HG03097 (cell line): ENCODE measurements around the gene GGTLC1.

Source experiments
- ATAC-seq: cut with Tn5 transposase; IDR thresholded peaks from one replicate; pipeline ENCODE4 v1.9.1; 2021; ENCODE audit not compliant: unreplicated experiment, low FRiP score

Gene GGTLC1

GRCh38 chr20:23966927-23967615, 21.5 kb downstream of the GGTLC1 start:
- no peak for ATAC-seq

DNA sequence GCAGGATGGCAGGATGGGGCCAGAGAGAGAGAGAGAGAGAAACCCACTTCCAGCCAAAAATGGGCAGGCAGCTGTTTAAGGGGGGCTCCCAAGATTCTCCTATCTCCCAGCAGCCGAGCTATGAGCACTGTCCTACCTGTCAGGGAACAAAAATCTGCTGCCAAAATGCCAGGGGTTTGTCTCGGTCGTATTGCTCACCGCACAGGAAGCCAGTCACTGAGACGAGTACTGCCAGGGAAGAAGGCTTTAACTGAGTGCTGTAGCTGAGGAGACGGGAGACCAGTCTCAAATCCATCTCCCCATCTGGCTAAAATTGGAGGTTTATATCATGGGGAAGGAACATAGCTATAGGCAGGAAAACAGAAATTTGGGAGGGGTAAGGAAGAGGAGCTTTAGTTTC, 22.3 kb downstream of the GGTLC1 start:
- no peak for ATAC-seq

GRCh38 chr20:23963941-23964340, 24.6 kb downstream of the GGTLC1 start:
- ATAC-seq, result no peak

DNA sequence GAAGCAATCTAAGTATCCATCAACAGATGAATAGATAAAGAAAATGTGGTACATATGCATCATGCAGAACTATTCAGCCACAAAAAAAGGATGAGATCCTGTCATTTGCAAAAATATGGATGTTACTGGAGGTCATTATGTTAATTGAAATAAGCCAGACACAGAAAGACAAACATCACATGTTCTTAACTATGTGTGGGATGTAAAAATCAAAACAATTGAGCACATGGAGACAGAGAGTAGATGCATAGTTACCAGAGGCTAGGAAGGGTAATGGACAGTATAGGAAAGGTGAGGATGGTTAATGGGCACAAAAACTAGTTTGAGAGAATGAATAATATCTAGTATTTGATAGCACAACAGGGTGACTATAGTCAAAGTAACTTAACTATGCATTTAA, 26.3 kb downstream of the GGTLC1 start:
- no peak for ATAC-seq

- ATAC-seq, result no peak
Observed at GRCh38 chr20:23959054-23959453, 29.5 kb downstream of the GGTLC1 start.

DNA sequence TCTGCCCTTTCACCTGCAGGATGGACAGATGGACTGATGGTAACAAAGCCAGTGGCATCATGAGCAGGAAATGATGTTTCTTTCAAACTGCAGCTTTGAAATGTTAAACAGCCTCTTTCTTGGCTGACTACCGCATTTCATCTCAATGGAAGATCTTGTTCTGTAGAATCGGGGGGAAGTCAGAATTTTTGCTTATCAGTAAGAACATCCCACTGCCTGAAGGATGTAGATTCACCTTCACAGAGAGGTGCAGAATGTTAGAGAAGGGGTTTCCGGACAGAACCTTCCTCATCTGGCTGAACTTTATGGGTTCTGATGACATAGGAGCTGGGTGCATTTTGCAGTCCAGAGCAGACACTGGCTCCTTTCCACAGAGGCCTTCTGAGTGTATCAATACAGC, 32.7 kb downstream of the GGTLC1 start:
- no peak for ATAC-seq

GRCh38 chr20:23954008-23954745, 34.4 kb downstream of the GGTLC1 start:
- ATAC-seq, result no peak

DNA sequence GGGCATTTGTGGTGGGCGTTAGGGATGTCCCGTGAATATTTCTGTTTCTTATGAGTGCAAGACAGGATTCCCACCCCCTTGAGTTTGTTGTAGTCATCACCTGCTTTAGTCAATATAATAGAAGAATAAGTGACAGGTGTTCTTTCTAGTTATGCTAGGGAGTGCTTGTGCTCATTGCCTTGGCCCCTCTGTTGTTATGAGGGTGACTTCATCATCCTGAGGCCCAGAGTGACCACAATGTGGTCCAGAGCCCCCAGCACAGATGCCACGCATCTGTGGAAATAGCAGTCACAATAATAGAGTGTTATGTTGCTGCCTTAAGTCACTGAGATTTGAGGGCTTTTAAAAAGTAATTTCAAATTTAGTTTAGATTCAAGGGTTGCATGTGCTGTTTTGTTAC, 42.4 kb downstream of the GGTLC1 start:
- no peak for ATAC-seq

- no peak for ATAC-seq
Observed at GRCh38 chr20:23943304-23943703, 45.3 kb downstream of the GGTLC1 start.

GRCh38 chr20:23939641-23940040, 48.9 kb downstream of the GGTLC1 start:
- no peak for ATAC-seq

DNA sequence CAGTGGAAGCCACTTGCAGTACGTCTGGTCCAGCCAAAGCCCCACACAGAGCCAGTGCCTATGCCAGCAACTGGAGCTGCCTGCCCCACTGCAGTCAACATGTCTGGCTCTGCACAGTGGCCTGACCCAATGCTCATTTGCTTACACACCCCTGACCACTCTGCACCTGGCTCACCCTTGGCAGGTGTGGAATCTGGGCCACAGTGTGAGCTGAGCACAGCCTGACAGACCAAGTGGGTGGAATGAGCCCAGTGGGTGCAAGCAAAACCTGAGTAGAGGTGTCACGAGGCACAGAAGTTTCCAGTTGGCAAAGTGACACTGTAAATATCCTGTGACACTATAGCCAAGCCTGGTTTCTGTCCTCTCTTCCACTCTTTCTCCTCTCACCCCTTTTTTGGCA, 49.5 kb downstream of the GGTLC1 start:
- no peak for ATAC-seq

DNA sequence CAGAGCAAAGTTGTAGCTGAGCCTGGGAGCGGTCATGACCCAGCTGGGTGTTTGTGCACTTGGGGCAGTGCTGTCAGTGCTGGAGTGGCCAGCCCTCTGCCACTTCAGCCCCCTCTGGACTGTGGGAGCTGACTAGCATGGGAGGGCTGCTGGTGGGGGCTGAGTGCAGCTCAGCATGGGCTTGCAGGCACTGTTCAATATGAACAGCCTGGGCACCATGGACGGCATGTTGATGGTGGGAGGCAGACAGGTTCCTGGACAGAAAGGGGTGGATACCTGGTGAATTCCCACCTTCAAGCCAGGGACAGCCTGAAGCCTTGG, 50.5 kb downstream of the GGTLC1 start:
- no peak for ATAC-seq

DNA sequence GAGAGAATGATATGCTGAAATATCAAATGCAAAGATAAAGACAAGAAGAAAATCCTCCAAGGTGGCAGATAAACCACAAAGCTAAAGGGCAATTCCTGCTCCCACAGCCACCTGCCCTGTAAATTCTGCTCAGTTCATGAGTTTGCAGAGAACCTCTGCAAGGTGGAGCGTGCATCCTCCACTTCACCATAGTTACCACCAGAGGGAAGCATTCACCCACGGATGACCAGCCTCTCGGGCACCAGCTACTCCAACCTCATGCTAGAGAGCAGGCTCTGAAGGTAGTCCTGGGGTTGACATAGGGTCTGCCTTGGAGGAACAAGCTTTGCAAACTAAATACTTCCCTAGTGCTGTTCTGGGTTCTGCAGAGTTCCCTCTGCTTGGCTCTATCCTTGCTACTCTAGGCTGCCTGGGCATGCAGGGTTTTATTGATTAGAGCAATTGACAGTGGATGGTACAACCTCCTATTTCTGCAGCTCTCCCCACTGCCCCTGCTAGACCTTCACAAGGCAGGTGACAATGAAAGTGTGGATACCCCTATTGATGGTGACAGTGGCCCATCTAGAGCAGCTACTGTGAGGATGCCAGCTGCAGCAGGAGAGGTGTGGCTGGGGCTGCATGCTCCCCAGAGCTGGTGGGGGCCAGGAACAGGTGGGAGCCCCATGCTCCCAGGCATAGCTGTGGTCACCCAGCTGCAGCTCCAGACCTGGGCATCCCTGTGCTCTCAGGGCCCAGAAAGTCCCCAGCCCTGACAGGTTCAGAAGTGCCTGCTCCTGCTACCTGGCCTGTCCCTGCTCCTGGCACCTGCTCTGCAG, 51.1 kb downstream of the GGTLC1 start:
- ATAC-seq, result peak; percentile 54
